Keratinocyte (primary cell): ENCODE data around the gene JAKMIP2.

ENCODE experiments used
- CTCF ChIP-seq, 3 experiments: IDR thresholded peaks in 1 of 3; conservative IDR thresholded peaks in 1 of 3; optimal IDR thresholded peaks in 1 of 3; 2 replicates in 2 of 3; 3 replicates in 1 of 3; pipeline versions ENCODE3 to v1.5.1; 2011; ENCODE audit warnings: low read length in 3 of 3, mild to moderate bottlenecking in 3 of 3, moderate library complexity in 2 of 3, control low read depth in 1 of 3, inconsistent platforms in 1 of 3; ENCODE audit not compliant: insufficient read depth in 2 of 3; ENCODE audit errors: extremely low read depth in 1 of 3
- EZH2 ChIP-seq: IDR thresholded peaks from one replicate; pipeline ENCODE4 v1.6.1; 2012; ENCODE audit warnings: inconsistent platforms, mild to moderate bottlenecking, low read length, moderate library complexity

GRCh38 chr5:147737921-147738320 is 44.6 kb downstream of the JAKMIP2 start:
- TF ChIP-seq CTCF (optimal IDR thresholded peaks at IDR 0.05 in 1 of 3, IDR thresholded peaks at IDR 0.05 in 1 of 3, conservative IDR thresholded peaks at IDR 0.05 in 1 of 3; ENCODE audit: extremely low read depth in 1 of 3, insufficient read depth in 2 of 3, low read length in 3 of 3) (no peak), EZH2 (no peak)
